GM18907 (cell line): ENCODE measurements around the gene TIMM17A.

Source experiments
- ATAC-seq: cut with Tn5 transposase; IDR thresholded peaks from one replicate; pipeline ENCODE4 v1.9.1; 2021; ENCODE audit warnings: mild to moderate bottlenecking, moderate library complexity; ENCODE audit not compliant: unreplicated experiment

TIMM17A gene

GRCh38 chr1:201955009-201955728 is at the start of gene TIMM17A:
Gene TIMM17A, plus strand, starts transcription at chr1:201955503. Its CDS starts 24 bp downstream, at chr1:201955527.
- ATAC-seq = peak; percentile 99

DNA sequence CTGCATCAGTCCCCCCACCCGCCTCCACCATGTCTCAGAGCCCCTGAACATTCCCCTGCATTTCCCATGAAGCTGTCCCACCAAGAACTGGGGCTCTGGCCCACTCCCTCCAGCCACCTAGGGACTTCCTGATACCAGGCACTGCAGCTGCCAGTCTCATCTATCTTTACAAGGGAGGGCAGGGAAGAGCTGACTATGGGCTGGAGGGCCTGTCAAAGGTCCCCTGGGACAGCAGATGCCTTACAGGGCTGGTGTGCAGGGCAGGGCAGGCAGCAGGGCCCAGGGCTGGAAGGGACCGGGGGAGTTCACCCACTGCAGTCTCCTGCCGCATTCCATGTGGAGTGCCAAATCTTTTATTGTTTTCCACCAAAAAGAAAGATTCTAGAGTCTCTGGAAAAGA is 49.0 kb upstream of the TIMM17A start:
- ATAC-seq = no peak

GRCh38 chr1:201907621-201908020 is 47.7 kb upstream of the TIMM17A start:
- ATAC-seq = no peak

DNA sequence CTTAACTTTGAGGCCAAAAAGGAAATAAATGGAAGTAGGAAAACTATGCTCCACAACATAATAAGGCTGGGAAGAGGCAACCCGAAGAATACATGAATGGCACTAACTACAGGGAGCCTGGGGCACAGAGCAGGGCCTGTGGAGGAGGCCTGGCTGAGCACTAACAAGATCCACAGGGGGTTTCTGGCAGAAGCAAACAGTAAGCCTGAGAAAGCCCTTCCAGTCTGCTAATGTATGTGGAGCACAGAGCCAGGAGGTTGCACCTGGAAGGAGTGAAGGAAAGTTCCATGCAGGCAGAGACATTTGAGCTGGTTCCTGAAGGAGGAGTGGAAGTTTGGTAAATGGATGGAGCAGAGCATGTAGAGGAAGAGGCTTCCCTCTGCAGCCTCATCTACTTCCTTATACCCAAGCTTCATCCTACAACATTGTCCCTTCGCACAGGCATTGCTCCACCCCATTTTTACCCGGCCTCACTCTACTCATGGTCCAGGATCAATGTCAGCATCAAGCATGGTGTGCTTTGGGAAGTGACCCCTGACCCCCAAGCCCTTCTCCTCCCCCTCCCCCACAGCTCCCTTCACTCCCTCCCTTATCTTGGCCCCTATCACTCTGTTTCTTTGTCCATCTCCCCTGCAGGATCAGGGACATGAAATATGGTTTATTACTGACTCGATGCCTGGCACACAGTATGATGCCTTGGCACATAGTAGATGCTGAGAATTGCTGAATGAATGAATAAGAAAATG is 43.3 kb upstream of the TIMM17A start:
- ATAC-seq = no peak

GRCh38 chr1:201912832-201913231 is 42.5 kb upstream of the TIMM17A start:
- no peak for ATAC-seq

- ATAC-seq = no peak
Observed at GRCh38 chr1:201914456-201915235, 40.7 kb upstream of the TIMM17A start.

DNA sequence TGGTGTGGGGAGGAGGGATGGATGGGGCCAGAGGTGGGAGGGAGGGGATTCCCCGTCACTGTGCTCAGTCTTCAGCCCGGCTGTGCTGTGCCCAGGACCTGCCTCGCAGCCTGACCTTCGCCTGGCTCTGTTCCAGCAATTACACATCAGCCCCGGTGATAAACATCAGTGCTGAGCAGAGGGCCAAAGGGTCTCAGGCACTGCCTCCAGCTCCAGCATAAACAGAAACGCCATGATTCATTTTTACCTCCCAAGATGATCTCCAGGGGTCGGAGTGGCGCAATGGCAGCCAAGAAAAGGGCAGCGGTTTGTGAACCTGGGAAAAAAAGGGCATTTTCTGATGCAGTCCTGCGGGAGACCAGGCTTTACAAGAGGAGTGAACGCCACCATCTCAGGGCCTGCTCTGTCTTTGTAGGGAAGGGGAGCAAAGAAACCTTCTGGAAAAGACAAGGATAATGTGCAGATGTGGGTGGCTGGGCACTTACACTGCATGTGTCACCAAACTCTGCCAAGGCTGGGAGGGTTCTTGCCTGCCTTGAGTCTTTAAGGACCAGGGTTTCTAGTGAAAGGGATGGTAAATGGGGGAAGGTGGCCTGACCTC is 38.6 kb upstream of the TIMM17A start:
- no peak for ATAC-seq

DNA sequence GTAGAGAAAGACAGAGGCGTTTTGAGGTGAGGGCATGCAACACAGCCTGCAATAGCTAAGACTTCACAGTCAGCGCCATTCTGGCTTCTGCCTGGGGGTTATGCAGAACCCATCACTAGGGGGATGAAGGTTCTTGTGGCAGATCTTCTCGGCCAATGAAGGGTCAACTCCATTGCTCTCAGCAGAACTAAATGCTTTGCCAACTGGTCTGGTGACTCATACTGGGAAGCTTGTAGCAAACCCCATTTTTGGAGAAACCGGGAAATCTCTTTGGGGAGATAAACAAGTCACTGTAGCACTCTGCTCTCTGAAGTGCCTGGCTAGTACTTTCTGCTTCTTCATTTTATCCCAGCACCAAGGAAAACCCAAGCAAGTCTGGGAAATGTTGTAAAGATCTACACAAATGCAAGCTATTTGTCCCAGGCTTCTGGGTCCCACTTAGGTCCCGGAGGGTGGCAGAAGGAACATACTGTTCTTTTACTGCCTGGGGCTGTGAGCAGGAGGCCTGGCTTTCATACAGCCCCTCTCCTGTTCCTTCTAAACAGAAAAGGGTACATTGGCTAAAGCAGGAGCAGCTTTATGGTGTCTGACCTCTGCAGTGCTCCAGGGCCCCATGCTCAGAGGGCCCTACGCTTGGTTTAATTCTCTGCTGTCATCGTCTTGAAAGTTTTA is 37.8 kb upstream of the TIMM17A start:
- no peak for ATAC-seq

- no peak for ATAC-seq
Observed at GRCh38 chr1:201918343-201918742, 37.0 kb upstream of the TIMM17A start.

- no peak for ATAC-seq
Observed at GRCh38 chr1:201921952-201922558, 33.2 kb upstream of the TIMM17A start.

DNA sequence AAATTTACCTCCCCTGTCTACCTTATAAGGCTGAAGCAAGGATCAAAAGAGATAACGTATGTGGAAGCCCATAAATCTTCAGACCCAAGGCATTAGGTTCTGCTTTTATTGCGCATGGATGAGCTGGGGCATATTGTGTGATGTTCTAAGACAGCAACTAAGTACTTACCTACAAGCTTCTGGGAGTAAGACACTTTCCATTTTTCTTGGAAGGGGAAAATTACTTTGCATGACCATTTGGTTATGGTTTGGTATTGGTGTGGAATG is 30.1 kb upstream of the TIMM17A start:
- ATAC-seq = no peak

- ATAC-seq = no peak
Observed at GRCh38 chr1:201925981-201926645, 29.2 kb upstream of the TIMM17A start.

DNA sequence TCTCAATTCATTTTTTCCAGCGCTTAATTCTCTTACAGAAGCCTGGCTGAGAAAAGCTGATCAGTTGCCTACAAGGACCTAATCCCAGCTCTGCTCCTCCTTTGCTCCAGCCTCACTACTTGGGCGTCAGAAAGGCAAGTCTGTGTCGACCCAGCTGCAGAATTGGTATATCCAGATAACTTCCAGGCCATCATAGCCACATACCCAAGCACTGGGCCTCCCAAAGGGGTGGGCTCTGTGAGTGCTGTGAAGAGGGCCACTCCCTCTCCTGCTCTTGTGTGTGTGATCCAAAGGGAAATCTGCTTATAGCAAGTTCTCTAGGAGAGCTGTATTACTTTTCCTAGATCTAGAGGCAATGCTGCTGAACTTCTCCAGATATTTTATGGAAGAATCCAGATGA is 27.0 kb upstream of the TIMM17A start:
- ATAC-seq = no peak

DNA sequence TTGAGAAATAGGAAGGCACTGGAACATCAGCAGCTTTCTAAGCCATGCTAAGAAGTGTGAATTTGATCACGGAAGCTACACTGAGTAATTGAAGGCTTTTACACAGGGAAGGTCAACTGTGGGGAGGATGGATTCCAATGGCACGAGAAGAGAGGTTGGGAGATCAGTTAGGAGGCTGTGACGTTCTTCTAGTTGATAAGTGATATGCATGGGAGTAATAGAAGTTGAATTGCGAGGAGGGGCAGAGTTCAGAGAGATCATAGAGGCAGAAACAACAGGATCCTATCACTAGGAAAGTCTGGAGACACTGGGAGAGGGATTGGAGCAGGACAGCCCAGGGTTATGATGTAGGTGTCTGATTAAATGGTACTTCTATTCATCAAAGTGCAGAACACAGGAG is 25.2 kb upstream of the TIMM17A start:
- no peak for ATAC-seq

DNA sequence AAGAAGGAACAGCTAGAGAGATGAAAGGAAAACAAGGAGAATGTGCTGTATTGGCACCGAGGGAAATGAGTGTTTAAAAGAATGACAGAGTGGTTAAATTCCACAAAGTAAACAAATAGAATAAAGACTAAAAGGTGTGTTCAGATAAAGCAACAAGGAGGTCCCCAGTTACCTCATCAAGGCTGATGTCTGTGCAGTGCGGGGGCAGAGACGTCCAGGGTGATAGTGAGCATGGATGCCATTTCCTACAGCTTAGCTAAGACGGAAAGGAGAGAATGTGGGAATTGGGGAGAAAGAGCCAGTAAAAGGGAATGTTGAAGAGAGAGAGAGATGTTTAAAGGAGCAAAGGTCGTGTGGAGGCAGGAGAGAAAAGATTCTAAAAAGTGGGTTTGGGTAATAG is 24.5 kb upstream of the TIMM17A start:
- ATAC-seq = no peak

DNA sequence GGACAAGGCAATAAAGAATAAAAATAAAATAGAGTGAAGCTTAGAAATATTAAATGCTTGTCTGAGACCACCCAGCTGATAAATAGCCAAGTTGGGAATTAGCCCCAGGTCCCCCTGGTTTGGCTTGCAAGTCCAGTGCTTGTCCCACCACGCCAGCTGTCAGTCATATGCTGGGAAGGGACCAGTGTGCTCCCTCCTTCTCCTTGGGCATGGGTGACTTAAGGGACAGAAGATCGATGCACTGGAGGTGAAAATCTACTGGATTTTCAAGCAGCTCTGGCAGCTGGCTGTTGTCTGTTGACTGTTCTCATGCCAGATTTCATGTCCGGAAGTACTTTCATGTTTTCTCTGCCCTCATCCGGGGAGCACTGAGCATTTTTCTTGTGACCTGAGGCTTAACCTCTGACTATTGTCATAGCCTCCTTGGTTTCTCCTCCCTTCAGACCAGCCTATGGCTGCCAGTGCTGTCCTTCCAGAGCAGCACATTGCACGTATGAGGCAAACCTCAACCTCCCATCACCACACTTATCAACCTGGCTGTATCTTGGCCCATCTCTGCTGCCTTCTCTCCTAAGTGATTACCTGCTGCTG is 21.4 kb upstream of the TIMM17A start:
- ATAC-seq = no peak

DNA sequence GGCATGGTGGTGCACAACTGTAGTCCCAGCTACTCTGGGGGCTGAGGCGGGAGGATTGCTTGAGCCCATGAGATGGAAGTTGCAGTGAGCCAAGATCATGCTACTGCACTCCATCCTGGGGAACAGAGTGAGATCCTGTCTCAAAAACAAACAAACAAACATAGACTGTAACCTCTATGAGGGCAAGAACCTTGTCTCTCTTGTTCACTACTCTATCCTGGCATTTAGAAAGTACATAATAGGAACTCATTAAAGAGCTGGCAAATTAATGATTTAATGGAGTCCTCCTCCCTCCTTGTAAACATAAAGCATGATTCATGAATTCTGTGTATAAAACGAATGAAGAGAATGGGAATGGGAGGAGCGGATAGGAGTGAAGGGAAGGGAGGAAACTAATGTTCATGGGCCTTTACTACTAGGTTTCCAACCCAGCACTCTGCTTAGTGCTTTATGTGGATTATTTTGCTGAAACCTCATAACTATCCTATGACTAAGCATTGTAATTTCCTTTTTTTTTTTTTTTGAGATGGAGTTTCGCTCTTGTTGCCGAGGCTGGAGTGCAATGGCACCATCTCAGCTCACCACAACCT is 17.6 kb upstream of the TIMM17A start:
- ATAC-seq = no peak

- ATAC-seq = no peak
Observed at GRCh38 chr1:201938440-201939035, 16.8 kb upstream of the TIMM17A start.

DNA sequence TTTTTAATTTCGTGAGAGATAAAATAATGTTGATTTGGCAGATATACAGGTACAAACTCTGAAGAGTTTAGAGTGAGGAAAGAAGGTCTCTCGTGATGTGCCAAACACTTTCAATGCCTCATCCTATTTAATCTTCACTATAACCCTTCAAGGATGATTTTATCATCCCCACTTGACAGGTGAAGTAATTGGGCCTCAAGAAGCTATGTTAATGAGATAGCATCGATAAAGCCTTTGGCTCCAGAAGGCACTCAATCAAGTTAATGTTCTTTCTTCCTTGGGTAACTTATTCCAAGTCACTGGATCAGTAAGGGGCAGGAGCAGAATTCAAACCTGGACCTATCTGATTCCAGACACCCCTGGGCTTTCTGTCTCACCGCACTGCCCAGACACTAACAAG is 16.2 kb upstream of the TIMM17A start:
- ATAC-seq = no peak
